GM19455 (cell line): Measurements from ENCODE around the gene CRTC3.
"Not testable (repeated sequence)": the region's sequence is repeated elsewhere in the genome, so short reads cannot be mapped to it uniquely, and the experiment has no call there.

Source experiments
- ATAC-seq: cut with Tn5 transposase; IDR thresholded peaks from one replicate; pipeline ENCODE4 v1.9.1; 2021; ENCODE audit not compliant: unreplicated experiment

Gene CRTC3

DNA sequence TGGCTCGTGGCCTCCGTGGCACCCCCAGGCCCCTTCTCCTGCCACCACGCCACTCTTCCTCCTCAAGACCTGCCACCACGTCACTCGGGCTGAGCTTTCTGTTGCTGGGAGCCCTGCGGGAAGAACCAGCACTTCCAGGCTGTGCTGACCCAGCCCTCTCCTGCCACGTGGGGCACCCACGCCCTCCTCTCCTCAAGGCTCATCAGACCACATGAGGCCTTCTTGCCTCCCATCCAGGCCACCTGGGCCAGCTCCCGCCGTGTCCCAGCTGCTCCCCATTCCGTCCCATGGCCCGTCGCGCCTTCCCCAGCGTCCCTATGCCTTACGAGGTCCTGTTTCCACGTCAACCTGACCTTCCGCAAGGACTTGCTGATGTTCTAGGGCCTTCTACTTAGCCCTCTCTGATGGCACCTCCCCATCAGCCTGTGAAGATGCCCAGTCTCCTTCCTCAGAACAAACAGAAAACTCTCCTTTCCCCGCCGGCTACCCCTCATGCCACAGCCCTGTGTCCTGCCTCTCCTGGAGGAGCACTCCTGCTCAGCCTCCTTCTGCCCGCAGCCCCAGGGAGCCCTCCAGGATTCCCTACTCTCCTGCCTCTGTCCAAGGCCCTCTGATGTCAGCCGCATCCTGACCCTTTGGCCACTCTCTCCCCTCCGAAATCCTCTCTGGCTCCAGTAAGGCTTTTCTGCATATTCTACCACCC lies 116.3 kb downstream of the CRTC3 start:
- ATAC-seq, result no peak

DNA sequence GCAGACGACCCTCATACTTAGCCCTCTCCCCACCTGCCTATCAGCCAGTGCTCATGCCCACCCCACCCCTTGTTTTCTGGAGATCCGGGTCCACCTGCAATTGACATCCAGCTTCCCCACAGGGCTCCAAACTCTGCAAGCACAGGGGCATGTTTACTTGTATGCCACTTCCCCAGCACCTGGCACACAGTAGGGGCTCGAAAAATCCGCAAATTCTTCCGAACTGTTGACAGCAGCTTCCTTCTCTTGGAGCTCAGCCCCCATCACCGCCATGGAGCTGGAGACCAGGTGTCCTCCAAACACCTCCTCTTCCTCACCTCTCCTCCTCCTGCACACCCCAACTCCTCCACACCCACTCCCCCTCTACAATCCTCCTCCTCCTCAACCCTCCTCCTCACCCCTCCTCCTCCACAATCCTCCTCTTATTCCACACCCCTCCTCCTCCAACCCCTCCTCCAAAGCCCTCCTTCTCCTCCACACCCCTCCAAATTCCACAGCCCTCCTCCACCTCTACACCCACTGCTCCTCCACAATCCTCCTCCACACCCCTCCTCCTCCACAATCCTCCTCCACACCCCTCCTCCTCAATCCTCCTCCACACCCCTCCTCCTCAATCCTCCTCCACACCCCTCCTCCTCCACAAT lies 117.1 kb downstream of the CRTC3 start:
- no peak for ATAC-seq

DNA sequence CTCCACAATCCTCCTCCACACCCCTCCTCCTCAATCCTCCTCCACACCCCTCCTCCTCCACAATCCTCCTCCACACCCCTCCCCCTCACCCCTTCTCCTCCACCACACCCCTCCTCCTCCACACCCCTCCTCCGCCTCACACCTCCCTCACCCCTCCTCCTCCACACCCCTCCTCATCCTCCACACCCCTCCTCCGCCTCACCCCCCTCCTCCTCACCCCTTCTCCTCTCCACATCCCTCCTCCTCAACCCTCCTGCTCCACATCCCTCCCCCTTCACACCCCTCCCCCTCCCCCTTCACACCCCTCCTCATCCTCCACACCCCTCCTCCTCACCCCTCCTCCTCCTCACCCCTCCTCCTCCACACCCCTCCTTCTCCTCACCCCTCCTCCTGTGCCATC lies 117.6 kb downstream of the CRTC3 start:
- ATAC-seq, result no peak

DNA sequence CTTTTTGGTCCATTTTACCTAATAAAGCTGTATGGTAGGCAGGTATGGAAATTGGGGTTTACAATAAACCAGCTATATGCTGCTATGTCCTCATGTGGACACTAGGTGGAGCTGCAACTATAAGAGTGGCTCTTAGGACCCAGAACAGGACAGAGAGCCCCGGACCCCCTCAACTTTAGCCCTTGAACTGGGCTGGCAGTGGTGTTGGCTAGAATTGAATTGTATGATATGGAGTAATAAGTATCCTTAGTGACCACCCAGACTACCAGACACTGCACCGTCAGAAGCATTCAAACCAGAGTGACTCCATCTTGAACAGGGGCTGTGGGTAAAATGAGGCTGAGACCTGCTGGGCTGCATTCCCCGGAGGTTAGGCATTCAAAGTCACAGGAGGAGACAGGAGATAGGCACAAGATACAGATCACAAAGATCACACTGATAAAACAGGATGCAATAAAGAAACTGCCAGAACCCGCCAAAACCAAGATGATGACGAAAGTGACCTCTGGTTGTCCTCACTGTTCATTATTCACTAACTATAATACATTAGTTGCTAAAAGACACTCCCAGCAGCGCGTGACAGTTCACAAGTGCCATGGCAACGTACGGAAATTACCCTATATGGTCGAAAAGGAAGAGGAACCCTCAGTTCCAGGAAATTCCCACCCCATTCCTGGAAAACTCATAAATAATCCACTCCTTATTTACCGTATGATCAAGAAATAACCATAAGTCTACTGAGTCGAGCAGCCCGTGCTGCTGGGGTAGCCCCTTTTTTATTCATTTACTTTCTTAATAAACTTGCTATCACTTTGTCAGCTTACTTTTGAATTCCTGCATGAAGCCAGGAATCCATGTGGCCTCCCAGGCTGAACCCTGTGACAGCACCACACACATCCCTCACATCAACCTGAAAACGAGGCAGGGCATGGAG lies 118.7 kb downstream of the CRTC3 start:
- ATAC-seq, result peak; percentile 67

DNA sequence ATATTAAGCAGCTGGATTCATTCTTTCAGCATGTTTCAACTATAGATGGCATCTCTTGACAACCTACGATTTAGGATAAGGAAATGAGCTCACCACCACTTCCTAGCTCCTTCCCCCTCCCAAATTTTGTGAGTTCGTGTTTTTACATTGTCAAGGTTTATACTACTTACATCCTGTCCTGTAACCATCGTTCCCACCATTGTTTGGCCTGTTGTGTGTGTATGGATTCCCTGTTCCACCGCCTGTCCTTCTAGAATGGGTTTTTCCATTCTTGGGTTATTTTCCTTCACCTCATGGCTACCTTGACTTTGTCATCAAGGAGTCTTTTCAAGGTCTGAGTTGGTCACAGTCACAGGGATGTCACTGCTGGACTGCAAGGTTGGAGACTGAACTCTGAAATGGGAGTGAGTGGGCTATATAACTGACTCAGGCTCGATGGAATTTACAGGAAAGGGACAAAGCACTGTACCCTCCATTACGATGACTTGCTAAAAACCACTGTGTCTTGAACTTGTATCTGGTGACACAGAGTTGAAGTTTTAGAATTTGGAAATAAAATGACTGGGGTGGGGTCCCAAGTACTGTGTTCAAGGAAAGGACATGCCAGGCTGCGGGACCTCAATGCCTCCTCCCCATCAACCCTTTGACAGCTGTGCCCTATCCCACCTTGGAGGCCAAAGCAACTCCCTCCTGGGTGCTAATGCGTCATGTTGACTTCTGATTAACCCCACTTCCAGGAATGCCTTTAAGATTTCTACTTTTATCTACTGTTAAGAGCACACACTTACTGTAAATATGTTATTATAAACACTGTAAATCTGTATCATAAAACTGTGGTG lies 120.6 kb downstream of the CRTC3 start:
- ATAC-seq, result no peak

DNA sequence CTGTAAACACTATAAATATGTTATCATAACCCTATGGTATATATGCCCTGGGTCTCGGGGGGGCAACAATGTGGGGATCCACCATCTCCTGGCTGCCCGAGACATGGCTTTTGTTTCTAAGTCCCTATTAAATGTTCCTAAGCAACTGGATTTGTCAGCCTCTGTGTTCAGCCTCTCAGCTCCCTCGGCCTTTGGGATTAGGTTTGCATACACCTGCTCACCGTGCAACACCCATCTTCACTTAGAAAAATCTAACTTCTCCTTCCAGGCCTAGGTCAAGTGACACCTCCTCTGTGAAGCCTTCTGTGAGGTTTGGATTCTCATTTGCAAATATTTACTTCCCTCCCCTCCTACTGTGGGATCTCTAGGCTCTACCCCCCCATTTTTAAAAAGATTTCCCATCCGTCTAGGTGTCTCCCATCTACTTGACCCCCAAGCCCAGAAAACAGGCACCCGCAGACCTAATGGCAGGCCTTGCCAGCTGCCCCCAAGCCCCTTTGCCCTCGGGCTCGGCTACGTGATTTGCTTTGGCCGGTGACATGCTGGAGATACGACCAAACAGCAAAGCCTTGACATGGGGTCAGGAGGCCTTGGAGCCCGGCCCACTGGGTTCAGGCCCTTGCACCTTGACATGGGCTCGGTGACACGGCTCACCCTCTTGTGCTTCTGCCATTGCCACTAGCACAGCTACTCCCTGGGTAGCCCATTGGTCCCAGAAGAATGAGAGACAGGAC lies 121.4 kb downstream of the CRTC3 start:
- ATAC-seq, result no peak

DNA sequence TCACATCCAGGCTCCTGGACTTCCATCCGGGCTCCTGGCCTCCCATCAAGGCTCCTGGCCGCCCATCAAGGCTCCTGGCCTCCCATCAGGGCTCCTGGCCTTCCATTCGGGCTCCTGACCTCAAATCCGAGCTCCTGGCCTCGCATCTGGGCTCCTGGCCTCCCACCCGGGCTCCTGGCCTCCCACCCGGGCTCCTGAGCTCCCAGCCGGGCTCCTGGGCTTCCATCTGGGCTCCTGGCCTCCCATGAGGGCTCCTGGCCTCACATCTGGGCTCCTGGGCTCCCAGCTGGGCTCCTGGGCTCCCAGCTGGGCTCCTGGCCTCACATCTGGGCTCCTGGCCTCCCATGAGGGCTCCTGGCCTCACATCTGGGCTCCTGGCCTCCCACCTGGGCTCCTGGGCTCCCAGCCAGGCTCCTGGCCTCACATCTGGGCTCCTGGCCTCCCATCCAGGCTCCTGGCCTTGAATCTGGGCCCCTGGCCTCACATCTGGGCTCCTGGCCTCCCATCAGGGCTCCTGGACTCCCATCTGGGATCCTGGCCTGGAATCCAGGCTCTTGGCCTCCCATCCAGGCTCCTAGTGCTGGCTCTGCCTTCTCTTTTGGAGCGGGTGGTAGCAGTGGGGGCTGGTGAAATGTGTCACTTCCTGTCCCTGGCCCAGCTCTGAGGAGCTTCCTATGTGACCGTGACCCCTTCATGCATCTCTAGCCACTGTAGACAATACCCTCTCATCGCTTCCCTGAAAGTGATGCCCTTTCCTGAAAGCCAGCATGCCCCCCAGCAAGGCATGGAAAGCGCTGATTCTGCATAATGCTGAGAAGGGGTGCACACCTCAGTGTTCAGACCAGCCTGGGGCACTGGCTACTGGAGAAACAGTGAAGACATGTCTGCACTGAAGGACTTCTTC lies 124.8 kb downstream of the CRTC3 start:
- no peak for ATAC-seq

DNA sequence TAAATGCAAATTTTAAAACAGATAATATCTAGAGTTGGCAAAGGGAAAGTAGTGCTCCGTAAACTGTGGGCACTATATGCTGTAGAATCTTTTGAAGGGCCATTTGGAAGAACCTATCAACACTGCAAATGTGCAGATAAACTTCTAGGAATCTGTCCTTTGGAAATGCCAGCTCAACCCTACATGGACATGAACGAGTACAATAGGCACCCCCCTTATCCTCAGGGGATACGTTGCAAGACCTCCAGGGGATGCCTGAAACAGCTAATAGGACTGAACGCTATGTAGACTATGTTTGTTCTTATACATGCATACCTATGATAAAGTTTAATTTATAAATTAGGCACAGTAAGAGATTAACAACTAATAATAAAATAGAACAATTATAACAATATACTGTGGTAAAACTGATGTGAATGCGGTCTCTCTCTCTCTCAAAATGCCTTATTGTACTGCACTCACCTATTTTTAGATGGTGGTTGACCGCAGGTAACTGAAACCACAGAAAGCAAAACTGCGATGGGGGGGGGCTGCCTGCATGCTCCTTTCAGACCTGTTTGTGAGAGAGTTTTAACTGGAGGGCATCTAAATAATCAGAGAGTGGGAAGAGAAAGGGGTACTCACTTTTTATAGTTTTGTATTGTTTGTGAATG lies 127.9 kb downstream of the CRTC3 start:
- ATAC-seq, result peak; percentile 36

DNA sequence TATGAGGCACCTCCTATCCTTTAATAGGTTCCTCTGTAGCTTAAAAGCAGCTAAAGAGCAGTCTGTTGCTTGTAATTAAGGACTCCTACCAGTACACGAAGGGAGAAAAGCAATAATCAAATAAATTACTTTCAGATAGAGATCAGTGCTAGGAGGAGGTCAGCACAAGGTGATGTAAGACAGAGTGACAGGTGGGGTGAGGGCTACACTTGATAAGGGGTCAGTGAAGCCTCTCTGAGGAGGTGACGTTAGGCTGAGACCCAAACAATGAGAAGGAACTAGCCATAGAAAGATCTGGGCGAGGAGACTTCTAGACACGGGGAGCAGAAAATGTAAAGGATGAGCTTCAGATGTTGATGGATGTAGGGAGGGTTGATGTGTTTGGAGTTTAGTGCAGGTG lies 129.8 kb downstream of the CRTC3 start:
- ATAC-seq, result no peak

DNA sequence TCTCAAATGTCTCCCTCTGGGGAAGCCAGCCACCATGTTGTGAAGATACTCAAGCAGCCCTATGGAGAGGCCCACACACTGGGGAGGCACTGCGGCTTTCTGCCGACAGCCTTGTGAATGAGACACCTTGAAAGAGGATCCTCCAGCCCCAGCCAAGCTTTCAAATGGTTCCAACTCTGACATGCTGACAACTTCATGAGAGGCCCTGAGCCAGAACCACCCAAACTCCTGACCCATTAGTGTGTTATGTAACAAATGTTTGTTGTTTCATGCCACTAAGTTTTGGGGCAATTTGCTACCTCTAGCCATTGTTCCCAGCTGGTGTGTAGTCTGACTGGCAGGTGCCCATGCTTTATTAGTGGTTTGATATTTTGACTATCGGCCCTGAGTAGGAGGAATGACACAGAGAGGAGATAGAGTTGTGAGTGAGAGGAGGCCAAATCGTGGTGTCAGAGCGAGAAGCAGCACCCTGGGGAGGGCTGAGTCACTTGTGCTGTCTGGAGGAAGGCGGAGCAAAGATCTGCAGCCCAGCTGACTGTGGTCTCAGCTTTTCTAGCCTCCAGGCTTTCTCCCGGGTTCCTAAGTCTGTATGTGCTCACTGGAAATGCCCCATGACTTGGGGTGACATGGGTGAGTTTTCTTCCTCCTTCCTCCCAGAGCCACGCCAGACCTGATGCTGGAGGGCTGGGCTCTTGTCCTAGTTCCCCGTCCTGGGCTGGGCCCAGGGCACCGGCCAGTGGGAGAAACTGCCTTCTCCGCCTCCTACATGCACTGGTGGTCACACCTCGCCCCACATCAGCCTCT lies 130.7 kb downstream of the CRTC3 start:
- peak; percentile 49 for ATAC-seq

DNA sequence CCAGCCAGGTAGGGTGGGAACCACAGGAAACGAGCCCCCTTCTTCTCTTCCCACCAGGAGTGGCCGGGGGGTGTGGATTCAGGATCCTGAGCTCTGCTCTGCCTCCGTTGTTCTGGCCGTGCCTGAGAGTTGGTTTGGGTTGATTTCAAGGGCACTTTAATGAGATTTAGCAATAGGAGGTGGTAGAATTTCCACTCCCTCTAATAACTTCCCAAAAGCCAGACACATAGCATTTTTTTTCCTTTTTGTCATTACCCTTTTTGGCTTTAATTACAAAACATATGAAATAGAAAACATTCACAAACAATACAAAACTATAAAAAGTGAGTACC lies 131.2 kb downstream of the CRTC3 start:
- ATAC-seq, result not testable (repeated sequence)

DNA sequence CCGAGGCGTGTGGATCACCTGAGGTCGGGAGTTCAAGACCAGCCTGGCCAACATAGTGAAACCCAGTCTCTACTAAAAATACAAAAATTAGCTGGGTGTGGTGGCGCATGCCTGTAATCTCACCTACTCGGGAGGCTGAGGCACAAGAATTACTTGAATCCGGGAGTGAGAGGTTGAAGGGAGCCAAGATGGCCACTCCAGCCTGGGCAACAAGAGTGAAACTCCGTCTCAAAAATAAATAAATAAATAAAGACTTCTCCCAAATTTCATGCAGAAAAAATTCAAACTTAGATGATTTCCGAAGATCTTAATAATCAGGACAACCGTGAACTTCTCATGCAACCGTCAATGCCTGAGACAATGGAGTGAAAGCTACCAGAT lies 134.3 kb downstream of the CRTC3 start:
- not testable (repeated sequence) for ATAC-seq

DNA sequence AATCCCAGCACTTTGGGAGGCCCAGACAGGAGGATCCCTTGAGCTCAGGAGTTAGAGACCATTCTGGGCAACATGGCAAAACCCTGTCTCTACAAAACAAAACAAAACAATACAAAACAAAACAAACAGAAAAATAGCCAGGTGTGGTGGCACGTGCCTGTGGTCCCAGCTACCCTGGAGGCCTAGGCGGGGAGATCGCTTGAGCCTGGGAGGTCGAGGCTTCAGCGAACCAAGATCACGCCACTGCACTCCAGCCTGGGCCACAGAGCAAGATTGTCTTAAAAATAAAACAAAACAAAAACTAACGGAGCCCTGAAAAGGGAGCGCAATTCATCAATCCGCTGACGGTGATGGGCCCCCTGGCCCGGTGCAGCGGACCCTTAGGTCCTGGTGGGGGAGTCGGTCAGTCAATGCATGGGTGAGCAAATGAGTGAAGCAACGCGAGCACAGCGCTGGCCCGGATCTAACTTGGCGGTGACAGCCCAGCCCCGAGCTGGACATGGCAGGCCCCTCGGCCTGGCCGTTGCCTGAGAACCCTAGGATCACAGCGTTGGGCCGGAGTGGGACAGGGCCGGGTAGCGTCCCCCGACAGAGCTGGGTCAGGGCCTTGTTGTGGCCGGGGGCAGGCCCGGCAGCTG lies 135.0 kb downstream of the CRTC3 start:
- ATAC-seq, result peak; percentile 10

DNA sequence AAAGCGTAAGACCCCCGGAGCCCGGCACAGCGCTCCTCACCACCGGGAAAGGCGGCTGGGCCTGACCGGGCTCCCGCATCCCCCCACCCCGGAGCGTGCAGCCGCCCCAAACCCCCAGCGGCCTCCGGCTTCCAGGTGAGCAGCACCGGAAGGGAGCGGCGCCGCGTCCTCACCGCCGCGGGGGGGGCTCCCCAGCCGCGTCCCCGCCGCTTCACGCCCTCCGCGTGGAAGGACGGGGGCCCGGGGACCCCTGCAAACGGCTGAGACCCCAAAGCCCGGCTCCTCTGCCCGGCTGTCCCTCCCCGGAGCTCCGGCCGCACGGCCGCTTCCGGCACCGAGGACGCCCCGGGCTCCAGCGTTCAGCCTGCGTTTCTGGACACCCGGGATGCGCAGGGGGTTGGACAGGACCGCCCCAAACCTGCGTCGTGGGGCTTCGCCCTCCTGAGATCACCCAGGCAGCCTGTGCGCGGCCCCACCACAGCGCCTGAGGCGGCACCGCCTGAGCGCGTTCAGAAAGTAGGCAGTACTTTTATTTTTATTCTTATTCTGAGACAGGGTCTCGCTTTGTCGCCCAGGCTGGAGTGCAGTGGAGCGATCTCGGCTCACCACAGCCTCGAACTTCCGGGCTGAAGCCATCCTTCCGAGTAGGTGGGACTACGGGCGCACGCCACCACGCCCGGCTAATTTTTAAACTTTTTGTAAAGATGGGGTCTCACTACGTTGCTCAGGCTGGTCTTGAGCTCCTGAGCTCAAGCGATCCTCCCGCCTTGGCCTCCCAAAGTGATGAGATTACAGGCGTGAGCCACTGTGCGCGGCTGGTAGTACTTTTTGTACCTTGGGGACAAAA lies 135.8 kb downstream of the CRTC3 start:
- ATAC-seq, result peak; percentile 61

DNA sequence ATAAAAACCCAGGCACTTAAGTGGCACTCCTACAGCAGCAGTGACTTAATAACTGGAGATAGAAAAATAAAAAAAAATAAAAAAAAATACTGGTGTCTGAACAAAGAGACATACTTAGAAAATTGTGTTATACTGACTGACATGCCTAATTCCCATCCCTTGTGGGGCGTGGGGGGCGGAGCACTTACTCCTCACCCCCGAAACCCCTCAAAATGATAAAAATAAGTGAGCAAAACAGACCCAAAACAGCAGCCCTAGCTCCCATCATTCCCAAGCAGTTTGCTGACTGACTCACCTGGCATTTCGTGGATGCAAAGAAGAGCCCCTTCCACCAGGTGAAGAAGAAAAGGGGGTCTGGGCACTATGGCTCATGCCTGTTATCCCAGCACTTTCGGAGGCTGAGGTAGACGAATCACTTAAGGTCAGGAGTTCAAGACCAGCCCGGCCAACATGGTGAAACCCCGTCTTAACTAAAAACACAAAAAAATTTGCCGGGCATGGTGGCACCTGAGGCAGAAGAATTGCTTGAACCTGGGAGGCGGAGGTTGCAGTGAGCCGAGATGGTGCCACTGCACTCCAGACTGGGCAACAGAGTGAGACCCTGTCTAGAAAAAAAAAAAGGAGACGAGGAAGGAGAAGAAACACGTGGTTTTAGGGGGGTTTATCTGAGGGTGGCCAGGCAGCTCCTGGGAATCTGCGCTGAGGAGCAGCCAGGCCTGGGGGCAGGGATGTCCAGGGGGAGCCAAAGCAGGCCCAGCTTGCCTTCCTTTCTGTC lies 136.6 kb downstream of the CRTC3 start:
- no peak for ATAC-seq
